ENCODE results near the gene PDCD7. TPM values are rescaled to one million over a fixed set of nuclear protein-coding genes. Genes with fewer than 3 reads are reported as not detected.
"Not testable (repeated sequence)": the region's sequence is repeated elsewhere in the genome, so short reads cannot be mapped to it uniquely, and the experiment has no call there.

Gene PDCD7
- total RNA-seq, 1 donor from 2014 or later = 16.6 TPM

DNA sequence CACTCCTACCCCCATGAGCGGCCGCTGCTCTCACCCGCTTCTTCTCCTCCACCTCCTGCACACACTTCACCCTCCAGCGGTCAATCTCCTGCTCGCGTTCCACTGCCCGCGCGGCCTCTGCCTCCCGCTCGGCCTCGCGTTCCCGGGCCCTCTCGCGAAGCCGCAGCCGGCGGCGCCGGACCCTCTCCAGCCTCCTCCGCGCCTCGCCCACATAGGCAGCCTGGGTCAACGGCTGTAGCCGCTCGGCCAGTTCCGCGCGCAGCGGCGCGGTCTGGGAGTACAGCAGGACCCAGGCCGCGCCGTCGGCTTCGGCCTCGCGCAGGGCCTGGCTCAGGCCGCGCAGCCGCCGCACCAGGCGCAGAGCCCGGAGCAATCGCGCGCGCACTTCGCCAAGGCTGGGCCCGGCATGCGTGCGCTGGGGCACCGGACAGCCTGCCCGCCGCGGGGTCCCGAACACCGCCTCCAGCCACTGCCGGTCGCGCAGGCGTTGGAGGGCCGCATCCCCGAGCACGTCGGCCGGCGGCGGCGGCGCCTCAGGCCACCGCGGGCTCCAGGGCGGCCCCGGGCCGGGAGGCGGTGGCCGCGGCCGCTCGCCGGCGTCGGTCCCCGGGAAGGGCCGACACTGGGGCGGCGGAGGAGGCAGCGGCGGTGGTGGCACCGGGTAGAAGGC, 595 bp downstream of the PDCD7 start:
- DNase-seq (ENCODE audit: low read depth, low spot score) = no peak

DNA sequence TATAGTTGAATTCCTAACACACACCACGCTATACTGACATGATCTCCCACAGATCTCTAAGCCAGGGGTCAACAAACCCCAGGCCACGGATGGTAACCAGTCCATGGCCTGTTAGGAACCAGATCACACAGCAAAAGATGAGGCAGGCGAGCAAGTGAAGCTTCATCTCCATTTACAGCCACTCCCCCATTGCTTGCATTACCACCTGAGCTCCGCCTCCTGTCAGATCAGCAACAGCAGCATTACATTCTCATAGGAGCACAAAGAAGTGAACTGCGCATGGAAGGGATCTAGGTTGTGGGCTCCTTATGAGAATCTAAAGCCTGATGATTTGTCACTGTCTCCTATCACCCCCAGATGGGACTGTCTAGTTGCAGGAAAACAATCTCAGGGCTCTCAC, 2.7 kb downstream of the PDCD7 start:
- no peak for DNase-seq (ENCODE audit: low read depth, low spot score)

DNA sequence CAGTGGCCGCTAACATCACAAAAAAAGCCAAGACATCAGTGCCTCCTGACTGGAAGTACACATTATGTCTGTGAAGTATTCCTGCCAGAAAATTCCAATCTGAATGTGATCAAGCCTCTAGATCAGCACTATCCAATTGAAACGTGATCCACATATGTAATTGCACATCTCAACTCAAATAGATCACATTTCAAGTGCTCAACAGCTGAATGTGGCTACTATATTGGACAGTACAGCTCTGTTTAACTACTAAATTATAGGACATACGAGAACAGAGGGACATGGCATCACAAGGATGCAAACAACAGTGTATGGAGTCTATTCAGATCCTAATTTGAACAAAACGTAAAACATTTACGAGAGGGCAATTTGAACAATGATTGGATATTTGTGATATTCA, 18.1 kb downstream of the PDCD7 start:
- no peak for DNase-seq (ENCODE audit: low read depth, low spot score)

DNA sequence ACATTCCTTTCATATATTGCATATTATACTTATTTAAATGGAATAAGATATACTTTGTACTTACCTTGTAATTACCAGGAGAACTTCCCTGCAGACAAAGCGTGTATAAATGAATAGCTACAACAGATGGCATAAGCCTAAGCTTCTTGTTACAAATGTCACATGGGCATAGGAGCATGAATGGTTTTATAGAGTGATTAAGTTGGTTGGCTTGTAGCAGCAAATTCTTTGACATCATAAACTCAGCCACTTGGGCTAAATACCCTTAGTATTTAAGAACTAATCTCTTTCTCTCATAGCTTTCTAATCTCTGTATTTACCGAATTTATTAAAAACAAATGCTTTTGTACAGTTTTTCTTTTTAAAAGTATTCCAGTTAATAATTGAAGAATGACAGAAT, 18.5 kb downstream of the PDCD7 start, which contains the start of gene UBAP1L:
UBAP1L (minus strand) TSS at position 115 of the 400 bp plus-strand sequence. CDS start 8,985 bp downstream, outside the sequence.
- DNase-seq (ENCODE audit: low read depth, low spot score) = no peak

DNA sequence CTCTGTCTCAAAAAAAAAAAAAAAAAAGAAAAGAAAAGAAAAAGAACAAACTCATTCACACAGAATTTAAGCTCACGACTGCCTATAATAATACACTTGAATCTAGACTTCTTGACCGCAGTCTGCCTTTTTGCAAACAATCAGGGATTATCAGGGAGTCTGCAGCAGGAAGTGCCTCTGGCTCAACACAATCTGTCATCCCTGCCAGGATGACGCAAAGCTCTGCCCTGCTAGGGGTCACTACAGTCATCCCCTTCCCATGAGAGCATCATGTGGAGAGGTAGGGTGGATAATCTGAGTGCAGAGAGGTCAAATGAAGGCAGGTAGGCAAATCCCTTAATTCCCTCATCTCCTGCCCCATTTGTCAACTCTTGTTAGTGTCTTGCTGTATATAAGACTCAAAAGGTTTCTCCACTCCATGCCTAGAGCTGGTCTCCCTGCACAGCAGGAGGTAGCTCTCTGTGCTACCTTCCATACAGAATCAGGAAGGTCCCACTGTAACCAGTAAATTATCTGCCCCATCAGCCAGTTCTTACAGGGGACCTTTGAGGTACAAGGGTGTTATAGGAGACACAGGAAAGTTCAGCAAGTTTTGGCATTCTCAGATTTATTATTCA, 22.8 kb downstream of the PDCD7 start:
- DNase-seq (ENCODE audit: low read depth, low spot score) = peak; percentile 88

DNA sequence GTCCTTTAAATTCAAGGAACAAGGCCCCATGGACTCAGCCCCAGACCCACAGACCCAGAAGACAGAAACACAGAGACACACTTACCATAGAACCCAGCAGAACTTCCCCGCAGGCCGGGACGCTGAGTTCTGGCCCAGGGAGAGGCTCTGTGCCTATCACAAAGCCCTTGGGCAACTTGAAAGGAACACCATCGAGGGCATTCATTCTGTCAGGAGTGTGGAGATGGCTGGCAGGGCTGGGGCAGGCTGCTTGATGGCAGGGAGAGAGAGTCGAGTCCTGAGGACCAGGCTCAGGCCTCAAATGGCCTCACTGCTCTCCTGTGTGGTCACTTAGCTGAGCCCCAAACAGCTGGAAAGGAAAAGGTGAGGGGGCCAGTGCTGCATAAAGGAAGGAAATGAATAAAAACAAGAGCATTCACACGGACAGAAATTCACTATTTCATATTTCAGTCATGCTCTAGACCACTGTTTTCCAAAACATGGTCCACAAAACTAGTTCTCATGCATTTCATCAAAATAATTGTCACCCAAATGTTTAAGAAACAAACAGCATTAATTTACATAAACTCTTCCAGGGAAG, 27.5 kb downstream of the PDCD7 start:
- no peak for DNase-seq (ENCODE audit: low read depth, low spot score)

DNA sequence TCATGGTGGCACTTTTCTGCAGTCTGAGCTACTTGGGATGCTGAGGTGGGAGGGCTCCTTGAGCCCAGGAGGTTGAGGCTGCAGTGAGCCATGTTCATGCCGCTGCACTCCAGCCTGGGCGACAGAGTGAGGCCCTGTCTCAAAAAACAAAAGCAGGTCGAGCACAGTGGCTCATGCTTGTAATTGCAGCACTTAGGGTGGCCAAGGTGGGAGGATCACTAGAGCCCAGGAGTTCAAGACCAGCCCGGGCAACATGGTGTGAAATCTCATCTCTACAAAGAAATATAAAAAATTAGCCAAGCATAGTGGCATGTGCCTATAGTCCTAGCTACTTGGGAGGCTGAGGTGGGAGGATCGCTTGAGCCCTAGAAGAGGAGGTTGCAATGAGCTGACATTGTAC, 28.6 kb downstream of the PDCD7 start:
- DNase-seq (ENCODE audit: low read depth, low spot score) = no peak

DNA sequence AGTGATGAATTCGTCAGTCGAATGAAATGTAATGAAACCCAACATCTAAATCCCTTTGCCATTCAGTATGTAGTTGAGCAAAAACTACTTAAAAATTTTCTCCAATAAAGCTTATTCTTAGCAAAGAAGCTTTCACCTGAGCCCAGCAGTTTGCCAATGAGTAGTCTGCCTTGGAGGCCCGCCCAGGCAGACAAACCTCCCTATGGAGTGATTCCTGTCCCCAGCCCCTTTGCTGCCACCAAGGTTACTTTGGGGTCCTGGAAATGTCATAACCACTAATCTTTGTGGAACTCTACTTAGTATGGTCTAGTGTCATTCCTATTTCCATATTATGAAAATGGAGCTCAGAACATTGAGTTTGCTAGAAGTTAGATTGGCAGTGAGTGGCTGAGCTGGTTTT, 30.7 kb downstream of the PDCD7 start:
- DNase-seq (ENCODE audit: low read depth, low spot score) = no peak

DNA sequence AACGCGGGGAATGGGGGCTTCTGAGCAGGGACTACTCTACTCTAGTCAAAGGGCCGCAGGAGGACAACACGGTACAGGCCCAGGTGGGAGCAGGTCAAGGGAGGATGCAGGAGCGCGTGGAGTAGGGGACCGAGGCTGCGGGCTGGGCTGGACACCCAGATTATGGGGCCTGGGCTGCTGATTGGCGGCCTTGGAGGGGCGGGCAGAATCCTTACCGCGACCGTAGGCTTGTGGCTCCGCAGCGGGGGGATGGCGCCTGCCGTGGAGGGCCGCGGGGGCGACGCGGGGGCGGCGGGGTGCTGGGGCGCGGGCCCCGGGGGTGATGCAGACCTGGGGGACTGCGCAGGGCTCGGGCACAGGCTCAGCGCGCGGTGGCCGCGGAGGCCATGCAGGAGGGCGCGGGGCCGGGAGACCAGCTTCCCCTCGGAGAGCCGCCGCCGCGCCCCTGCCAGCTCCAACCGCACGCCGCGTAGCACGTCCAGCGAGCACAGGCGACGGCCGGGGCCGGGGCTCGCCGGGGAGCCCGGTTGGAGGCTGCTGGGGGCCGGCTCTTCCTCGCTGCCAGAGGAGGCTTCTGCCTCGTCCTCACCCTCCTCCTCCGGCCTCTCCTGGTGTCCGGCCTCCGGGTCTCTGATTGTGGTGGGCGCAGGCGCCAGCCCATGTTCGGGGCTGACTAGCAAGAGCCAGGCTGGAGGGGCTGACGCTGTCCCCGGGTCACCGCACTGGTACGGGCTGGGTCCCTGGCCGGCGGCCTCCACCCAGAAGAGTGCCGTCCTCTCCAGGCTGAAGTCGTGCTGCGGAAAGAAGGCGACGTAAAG, 31.5 kb downstream of the PDCD7 start:
- DNase-seq (ENCODE audit: low read depth, low spot score) = no peak

DNA sequence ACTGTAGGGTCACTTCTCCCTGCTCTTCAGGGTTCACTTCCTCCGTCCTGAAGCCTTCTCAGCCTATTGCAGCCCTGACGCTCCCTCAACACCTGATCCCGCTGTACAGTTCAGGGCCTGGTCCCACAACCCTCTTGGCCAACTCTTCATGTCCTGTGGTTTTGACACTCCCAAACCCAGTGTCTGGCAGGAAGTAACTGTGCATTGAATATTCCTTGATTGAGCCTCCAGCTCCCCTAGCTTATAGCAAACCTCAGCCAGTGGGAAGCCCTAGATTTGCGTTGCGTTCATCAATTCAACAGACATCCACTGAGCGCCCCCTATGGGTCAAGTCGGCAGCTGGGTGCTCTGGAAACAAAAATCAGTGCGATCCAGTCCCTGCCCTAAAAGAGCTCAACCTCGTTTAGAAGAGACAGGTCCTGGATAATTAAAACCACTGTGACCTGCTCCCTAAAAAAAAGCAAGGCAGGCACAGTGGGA, 32.2 kb downstream of the PDCD7 start:
- no peak for DNase-seq (ENCODE audit: low read depth, low spot score)

DNA sequence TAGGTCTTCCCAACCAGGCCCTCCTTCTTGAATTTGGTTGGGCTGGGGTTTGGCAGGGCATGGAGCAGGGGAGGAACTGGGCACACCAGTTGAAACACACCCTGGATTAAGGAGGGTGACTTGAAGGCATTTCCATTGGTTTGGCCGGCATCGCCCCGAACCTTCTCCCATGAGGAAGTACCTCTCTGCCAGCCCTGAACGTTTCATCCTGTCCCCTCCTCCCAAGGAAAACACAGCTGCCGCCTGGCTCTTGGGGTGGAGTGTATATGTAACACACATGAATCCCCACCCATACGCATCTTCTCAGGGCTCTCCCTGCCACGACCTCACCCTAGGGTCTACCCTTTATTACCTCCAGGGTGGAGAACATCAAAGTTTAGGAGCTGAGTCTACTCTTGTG, 33.2 kb downstream of the PDCD7 start:
- DNase-seq (ENCODE audit: low read depth, low spot score) = no peak

DNA sequence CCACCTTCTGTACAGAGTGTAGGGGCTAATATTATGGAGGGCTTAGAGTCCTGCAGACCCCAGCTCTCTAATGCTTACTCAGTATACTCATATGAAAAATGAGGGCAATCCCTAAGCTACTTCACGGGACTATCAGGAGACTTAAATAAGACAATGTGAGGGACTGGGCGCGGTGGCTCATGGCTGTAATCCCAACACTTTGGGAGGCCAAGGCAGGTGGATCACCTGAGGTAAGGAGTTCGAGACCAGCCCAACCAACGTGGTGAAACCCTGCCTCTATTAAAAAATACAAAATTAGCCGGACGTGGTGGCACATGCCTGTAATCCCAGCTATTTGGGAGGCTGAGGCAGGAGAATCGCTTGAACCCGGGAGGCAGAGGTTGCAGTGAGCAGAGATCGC, 33.8 kb downstream of the PDCD7 start:
- DNase-seq (ENCODE audit: low read depth, low spot score) = not testable (repeated sequence)

DNA sequence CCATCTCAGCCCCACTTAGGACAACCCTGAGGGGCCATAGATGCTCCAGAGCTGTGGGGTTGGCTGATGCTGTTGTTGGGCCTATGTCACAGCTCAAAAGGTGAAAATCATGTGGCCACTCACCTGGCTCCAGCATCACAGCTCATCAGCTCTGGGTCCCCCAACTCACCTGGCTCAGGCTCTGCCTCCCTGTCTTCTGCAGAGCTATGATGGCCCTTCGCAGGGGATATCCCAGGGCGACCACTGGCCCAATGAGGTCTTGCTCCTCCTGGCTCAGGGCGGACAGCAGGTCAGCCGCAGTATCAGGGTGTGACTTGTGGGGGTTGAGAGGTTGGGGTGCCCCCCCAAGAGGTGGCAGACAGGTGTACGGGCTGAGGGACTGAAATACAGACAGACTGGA, 34.3 kb downstream of the PDCD7 start:
- no peak for DNase-seq (ENCODE audit: low read depth, low spot score)

DNA sequence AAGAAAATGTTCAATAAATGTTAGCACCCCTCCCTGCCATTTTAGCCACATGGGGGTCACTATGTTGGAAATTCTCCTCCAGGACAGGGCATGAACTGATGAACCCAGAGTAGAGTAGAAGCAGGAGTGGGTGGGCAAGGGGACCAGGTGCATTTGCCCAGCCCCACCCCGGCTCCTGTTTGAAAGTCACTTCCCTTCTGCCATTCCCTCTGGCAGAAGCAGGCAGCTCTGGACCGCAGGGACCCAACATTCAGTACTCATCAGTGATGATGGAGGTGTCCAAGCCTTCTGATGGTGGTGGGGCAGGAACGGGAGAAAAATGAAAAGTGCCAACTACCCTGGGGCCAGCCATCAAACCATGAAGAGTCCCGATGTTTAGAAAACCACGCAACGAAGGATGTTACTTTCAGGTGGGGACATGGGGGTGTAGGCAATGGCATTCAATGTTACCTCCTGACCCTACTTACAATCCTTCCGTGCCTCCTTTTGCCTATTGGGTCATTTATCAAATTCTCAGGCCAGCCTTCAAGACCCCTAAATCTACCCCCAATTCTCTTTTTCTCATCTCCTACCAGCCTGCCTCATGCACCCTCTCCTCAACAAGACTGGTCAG, 35.9 kb downstream of the PDCD7 start:
- DNase-seq (ENCODE audit: low read depth, low spot score) = no peak

DNA sequence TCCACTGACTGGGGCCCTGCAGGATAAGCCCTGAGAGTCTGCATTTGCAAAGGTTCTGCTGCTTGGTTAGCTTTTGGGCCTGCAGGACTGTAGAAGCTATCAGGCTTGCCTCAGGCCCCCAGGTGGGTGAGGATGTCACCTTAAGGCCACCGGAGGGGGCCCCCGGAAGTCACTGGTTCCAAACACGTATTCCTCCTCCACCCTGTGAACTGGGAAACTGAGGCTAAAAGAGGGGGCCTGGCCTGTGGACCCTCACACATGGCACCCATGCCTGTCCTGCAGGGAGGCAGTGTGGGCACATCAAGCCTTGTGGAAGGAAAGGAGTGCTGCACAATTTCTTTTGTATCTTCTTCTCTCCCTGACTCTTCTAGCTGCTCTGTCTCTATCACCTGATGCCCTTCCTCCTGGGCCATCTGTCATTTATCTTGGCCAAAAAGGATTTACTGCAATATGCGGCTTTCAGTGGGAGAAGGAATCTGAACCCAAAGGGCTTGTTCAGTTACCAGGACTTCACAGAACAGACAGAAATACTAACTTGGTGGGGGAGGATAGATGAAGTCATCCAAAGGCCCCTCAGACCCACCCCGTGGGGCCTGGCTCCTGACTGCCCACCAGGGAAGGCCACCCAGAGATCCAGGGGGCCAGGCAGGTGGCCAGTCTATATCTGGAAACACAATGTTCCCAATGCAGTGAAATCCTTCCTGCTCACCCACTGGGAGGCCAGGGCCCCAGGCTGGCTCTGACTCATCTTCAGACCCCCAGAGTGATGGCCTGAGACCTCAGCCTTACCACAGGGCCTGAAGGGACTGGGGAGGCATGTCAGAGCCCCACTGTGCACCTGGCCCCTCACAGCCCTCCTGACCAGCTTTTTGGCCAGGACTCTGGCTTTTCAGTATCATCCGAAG, 36.9 kb downstream of the PDCD7 start:
- no peak for DNase-seq (ENCODE audit: low read depth, low spot score)

DNA sequence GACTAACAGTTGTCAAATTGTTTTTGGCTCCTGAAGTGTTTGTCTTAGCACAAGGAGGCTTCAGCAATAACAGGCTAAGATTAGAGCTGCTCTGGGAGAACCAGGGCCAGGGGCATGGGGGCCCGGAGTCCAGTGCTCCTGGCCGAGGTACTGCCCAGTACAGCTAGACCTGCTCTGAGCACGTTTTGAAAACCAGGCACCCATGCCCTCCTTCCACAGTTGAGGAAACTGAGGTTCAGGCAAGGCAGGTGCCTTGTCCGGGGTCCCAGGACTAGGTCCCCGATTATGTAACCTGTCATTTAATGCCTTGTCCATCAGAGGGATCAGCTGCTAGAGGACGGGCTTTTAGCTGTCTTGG, 37.9 kb downstream of the PDCD7 start:
- DNase-seq (ENCODE audit: low read depth, low spot score) = no peak

DNA sequence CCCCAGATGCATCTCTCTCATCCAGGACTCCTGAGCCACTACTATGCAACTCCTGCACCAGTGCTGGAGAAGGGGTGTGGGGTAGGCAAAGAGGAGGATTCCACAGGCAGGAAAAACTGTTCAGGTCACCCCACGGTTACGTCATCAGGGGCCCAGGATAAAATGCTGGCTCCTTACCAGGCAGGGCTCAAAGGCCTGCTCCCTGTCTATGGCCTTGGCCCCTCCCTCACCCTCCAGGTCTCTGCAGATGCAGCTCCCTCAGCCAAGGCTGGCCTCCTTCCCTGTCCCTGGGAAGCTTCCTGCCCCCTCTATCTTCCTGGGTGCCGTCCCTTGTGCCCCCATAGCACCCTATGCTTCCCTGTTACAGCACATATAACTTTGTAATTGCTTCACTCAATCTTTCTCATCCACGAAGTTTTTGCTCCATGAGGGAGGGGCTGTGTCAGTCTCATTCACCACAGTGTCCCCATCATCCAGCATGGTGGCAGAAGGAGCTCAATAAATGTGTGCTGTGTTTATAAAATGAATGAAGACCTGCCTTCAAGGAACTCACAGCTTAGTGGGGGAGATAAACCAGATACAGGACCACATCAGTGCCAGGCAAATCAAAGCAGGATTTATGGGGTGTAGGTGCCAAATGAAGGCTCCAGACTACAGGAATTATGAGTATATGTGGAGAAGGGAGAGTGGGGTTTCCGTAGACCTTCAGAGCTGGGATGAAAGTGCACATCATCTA, 38.4 kb downstream of the PDCD7 start:
- DNase-seq (ENCODE audit: low read depth, low spot score) = no peak

DNA sequence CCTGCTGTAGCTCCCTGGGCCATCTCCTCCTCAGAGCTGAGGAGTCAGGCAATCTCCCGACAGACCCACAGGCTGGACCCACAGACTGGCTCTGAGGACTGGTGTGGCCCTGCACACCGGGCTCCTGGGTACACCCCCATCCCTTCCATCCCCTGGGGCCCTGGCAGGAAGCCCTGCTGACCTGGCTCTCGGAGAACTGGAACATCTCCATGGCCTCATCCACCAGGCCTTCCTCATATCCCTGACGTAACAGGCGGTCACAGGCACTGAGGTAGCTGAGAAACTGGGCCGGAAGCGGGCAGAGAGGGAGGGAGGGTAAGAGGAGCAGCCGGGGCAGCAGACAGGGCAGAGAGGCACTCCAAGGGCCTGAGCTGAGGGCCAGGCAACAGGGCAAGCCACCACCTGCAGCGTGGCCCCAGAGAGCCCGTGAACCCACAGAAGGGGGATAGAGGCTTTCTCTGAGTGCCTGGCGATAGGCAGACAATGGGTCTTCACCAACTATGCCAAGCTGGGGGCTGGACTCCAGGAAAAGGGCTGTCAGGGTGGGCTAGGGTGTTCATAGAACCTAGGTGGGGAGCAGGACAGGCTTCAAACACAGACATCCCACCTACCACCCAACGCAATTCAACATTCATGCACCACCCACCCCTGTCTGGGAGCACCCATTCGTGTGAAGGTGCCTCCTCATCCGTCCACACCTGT, 39.2 kb downstream of the PDCD7 start:
- DNase-seq (ENCODE audit: low read depth, low spot score) = no peak

DNA sequence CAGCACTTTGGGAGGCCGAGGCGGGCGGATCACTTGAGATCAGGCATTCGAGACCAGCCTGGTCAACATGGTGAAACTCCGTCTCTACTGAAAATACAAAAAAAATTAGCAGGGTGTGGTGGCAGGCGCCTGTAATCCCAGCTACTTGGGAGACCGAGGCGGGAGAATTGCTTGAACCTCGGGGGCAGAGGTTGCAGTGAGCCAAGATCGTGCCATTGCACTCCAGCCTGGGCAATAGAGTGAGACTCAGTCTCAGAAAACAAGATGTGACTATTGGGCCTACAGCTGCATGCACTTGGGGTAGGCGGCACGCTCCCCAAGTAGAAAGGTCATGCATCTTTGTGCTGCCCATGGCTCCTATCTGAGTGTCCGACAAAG, 39.8 kb downstream of the PDCD7 start:
- DNase-seq (ENCODE audit: low read depth, low spot score) = not testable (repeated sequence)
